ENCODE results near the gene EXO1.

EXO1 gene

GRCh38 chr1:241888232-241888631 lies 40.2 kb downstream of the EXO1 start:
- H3K4me1 ChIP-seq (ENCODE audit: control insufficient read depth, low read length): no peaks in the 10 kb centered on the region
- peaks cover 71% of the 10 kb centered on the region for H3K36me3 ChIP-seq (ENCODE audit: control insufficient read depth, low read length)
- H3K9me2 ChIP-seq (replicated peaks; ENCODE audit: control insufficient read depth, low read length): no peaks in the 10 kb centered on the region
- no peak overlapping the region for H3K4me3 ChIP-seq (ENCODE audit: low read length)
- no peak overlapping the region for H3K4me2 ChIP-seq (ENCODE audit: low read length)
- H3F3A ChIP-seq (ENCODE audit: control insufficient read depth, insufficient read depth): peaks cover 5% of the 10 kb centered on the region; the same call in 1 of the 2 replicates
- TF ChIP-seq EZH2phosphoT487 (IDR thresholded peaks at IDR 0.05; ENCODE audit: borderline replicate concordance, low read length) (no peak), CTCF (IDR thresholded peaks at IDR 0.05; ENCODE audit: low read depth, low read length, poor library complexity, severe bottlenecking) (no peak)
- no peaks in the 10 kb centered on the region for H4K20me1 ChIP-seq (ENCODE audit: control insufficient read depth, insufficient read depth, low read depth, low read length)
- no peaks in the 10 kb centered on the region for H3K9me3 ChIP-seq (ENCODE audit: control insufficient read depth, insufficient read depth, low read length)
- H3K79me2 ChIP-seq (ENCODE audit: control insufficient read depth, low read length): no peaks in the 10 kb centered on the region
- no peaks in the 10 kb centered on the region for H3K27me3 ChIP-seq (ENCODE audit: control insufficient read depth, low read length)
- no peak overlapping the region for H3K27ac ChIP-seq (ENCODE audit: low read depth, low read length)

DNA sequence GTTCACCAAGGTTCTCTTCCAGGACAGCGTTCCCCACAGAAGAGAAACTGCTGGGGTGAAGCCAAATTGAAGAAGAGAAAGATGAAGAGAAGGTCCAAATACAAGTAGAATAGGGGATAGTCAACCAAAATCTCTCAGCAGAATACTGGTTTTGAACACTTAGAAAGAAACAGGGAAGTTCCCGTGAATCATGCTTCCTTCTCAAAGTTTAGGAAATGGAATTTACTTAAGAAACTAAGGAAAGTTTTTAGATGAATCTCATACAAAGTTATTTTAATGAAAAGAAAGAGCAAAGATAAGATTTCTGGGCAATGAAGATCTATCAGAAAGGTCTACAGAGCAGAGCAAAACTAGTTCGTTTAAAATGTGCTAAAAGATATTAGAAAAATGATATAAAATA lies 43.3 kb downstream of the EXO1 start:
- H3K9me3 ChIP-seq (ENCODE audit: control insufficient read depth, insufficient read depth, low read length): no peaks in the 10 kb centered on the region
- H3K9me2 ChIP-seq (replicated peaks; ENCODE audit: control insufficient read depth, low read length): no peaks in the 10 kb centered on the region
- H3K79me2 ChIP-seq (ENCODE audit: control insufficient read depth, low read length): no peaks in the 10 kb centered on the region
- H4K20me1 ChIP-seq (ENCODE audit: control insufficient read depth, insufficient read depth, low read depth, low read length): no peaks in the 10 kb centered on the region
- peaks cover 50% of the 10 kb centered on the region for H3K36me3 ChIP-seq (ENCODE audit: control insufficient read depth, low read length)
- no peaks in the 10 kb centered on the region for H3K4me1 ChIP-seq (ENCODE audit: control insufficient read depth, low read length)
- H3K4me3 ChIP-seq (ENCODE audit: low read length): no peak overlapping the region
- no peak overlapping the region for H3K4me2 ChIP-seq (ENCODE audit: low read length)
- H3K27me3 ChIP-seq (ENCODE audit: control insufficient read depth, low read length): no peaks in the 10 kb centered on the region
- TF ChIP-seq CTCF (IDR thresholded peaks at IDR 0.05; ENCODE audit: low read depth, low read length, poor library complexity, severe bottlenecking) (no peak), EZH2phosphoT487 (IDR thresholded peaks at IDR 0.05; ENCODE audit: borderline replicate concordance, low read length) (no peak)
- H3F3A ChIP-seq (ENCODE audit: control insufficient read depth, insufficient read depth): peaks cover 9% of the 10 kb centered on the region
- no peak overlapping the region for H3K27ac ChIP-seq (ENCODE audit: low read depth, low read length)

- Histone ChIP-seq H3K4me2 (ENCODE audit: low read length) (no peak overlapping the region), H3K4me3 (ENCODE audit: low read length) (no peak overlapping the region), H3K4me1 (ENCODE audit: control insufficient read depth, low read length) (peaks cover 9% of the 10 kb centered on the region), H3K79me2 (ENCODE audit: control insufficient read depth, low read length) (no peaks in the 10 kb centered on the region), H3K9me2 (replicated peaks; ENCODE audit: control insufficient read depth, low read length) (no peaks in the 10 kb centered on the region), H3K27me3 (ENCODE audit: control insufficient read depth, low read length) (no peaks in the 10 kb centered on the region), H3K36me3 (ENCODE audit: control insufficient read depth, low read length) (peaks cover 38% of the 10 kb centered on the region), H3K9me3 (ENCODE audit: control insufficient read depth, insufficient read depth, low read length) (no peaks in the 10 kb centered on the region), H3K27ac (ENCODE audit: low read depth, low read length) (no peak overlapping the region), H3F3A (ENCODE audit: control insufficient read depth, insufficient read depth) (peaks cover 11% of the 10 kb centered on the region), H4K20me1 (ENCODE audit: control insufficient read depth, insufficient read depth, low read depth, low read length) (no peaks in the 10 kb centered on the region)
- TF ChIP-seq EZH2phosphoT487 (IDR thresholded peaks at IDR 0.05; ENCODE audit: borderline replicate concordance, low read length) (no peak), CTCF (IDR thresholded peaks at IDR 0.05; ENCODE audit: low read depth, low read length, poor library complexity, severe bottlenecking) (no peak)
These were observed 46.0 kb downstream of the EXO1 start for GRCh38 chr1:241894016-241894415.

DNA sequence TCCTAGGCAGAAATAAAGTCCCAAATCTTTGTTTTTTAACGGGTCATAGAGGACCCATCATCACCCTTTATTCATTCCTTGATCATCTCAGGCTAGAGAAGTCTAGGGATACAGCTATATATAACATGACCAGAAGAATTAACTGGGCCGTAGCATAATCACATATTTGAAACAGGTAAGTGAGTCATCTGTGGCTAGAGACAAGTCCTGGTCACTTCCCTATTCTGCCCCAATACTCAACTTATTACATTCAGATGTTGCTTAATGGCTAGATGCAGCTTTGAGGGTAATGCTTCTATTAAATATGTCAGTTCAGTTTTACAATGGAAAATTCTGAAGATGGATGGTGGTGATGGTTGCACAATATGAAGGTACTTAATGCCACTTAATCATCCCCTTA lies 47.0 kb downstream of the EXO1 start:
- Histone ChIP-seq H3K27ac (ENCODE audit: low read depth, low read length) (no peak overlapping the region), H3K4me1 (ENCODE audit: control insufficient read depth, low read length) (peaks cover 18% of the 10 kb centered on the region), H4K20me1 (ENCODE audit: control insufficient read depth, insufficient read depth, low read depth, low read length) (no peaks in the 10 kb centered on the region), H3K9me2 (replicated peaks; ENCODE audit: control insufficient read depth, low read length) (no peaks in the 10 kb centered on the region), H3F3A (ENCODE audit: control insufficient read depth, insufficient read depth) (peaks cover 11% of the 10 kb centered on the region), H3K4me3 (ENCODE audit: low read length) (no peak overlapping the region), H3K27me3 (ENCODE audit: control insufficient read depth, low read length) (no peaks in the 10 kb centered on the region), H3K4me2 (ENCODE audit: low read length) (no peak overlapping the region), H3K36me3 (ENCODE audit: control insufficient read depth, low read length) (peaks cover 35% of the 10 kb centered on the region), H3K79me2 (ENCODE audit: control insufficient read depth, low read length) (no peaks in the 10 kb centered on the region), H3K9me3 (ENCODE audit: control insufficient read depth, insufficient read depth, low read length) (no peaks in the 10 kb centered on the region)
- TF ChIP-seq EZH2phosphoT487 (IDR thresholded peaks at IDR 0.05; ENCODE audit: borderline replicate concordance, low read length) (no peak), CTCF (IDR thresholded peaks at IDR 0.05; ENCODE audit: low read depth, low read length, poor library complexity, severe bottlenecking) (no peak)

Data from DOHH2 (cell line).